CD4-positive, alpha-beta T cell treated with Interleukin-4 for 4 hours (primary cell): ENCODE data around the gene BOLA2B.
A peak's percentile ranks its signal among the peaks of the same experiment; 100 is the strongest.
"Not testable (repeated sequence)": the region's sequence is repeated elsewhere in the genome, so short reads cannot be mapped to it uniquely, and the experiment has no call there.

Experiments used
- DNase-seq: peaks from one replicate; pipeline ENCODE4 v3.0.0-alpha.2; 2020

BOLA2B gene

DNA sequence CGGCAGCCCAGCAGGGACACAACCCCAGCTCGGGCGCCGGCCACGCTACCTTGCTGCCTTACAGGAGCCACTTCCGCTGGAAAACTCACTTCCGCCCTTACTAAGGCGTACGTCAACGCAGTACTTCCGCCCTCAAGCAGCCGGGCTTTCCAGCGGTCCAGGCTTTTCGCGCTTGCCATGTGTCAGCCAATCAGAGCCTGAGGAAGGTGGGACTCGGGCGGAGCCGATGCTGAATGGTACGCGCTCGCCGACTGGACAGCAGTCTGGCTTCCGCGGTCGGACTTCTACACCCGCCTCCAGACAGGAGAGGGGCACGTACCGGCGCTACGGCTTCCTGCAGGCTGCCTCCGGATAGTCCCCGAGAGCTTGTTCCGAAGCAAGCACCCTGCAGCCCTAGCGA is at the start of gene BOLA2B, which contains the start of gene SLX1A:
TSS of gene BOLA2B (minus strand) at position 52 of the 400 bp plus-strand sequence. CDS start 71 bp downstream, outside the sequence.
TSS of gene SLX1A (plus strand) at position 261 of the 400 bp plus-strand sequence. CDS start 210 bp downstream, outside the sequence.
- DNase-seq = not testable (repeated sequence)

DNA sequence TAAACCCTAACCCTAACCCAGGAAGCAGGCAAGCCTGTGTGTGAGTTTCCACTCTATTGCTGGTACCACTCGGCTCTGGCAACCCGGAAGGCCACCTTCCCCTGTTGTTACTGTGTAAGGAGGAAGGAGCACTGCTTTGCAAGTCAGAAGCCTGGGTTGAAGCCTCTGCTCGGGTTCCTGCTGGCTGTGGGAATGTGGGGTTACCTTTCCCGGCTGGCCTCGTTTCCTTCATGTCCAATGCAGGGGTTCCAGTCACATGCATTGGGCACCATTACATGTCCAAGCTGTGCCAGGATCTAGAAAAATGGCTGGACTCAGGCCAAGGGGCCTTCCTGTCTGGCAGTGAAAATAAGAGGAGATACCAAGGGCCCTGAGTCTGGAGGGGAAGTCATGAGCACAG is 23.6 kb upstream of the BOLA2B start:
- not testable (repeated sequence) for DNase-seq

DNA sequence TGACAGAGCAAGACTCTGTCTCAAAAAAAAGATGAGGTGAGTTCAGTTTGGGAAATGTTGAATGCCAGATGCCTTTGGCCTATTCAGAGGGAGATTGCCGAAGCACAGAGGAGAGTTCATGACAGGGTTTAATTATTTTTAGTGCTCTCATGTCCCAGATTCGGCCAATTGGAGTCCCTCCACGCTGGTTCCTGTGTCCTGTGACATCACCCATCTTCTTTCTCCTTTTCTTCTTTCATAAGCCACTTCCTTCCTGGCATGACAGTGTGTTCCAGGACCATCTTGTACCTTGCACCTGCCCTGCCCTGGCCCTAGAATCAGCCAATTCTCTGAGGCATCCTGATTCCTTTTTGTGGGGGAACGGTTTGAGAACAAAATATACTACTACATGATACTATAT is 17.9 kb upstream of the BOLA2B start:
- not testable (repeated sequence) for DNase-seq

DNA sequence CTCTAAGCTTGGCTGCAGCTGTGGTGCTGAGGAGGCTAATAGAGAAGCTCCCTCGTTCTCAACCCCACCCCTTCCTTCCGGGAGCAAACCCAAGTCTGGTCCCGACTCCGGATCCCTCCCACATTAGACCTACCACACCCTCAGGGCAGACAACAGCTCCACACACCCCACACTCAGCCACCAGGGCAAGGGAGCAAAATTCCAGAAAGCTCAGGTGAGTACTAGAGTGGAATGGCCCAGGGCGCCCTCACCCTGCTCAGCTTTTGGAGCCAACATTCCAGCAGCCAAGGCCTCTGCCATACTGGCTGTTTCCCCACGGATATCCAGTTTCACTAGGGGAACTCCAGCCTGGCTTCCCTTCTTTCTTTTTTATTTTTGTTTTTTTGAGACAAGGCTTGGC is 15.6 kb upstream of the BOLA2B start:
- not testable (repeated sequence) for DNase-seq

DNA sequence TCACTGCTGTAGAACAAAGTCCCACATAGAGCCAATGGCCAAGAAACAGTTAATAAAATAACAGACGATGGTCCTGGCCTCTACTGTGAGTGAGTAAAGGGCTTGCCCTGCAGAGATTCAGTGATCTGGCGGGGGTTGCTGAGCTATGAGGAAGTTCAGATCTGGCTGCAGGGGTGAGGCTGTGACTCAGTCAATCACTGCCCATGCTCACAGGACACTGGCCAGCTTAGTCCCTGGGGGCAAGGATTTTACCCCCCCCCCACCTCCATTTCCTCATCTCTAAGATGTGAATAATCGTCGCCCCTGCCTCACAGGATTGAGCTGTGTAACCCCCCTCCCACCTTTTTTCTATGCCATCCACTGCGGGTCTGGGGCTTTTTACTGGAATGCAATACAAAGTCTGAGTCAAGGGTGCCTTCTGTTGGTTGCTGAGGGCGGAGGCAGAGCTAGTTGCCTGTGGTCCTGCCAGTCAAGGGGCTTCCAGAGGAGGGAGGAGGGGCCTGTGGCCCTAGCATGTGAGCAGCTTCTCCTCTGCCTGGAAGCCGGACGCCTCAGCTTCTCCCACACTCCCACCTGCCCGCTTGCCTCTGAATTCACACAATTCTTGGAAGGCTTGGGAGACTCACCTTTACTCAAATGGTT is 13.7 kb upstream of the BOLA2B start:
- not testable (repeated sequence) for DNase-seq

DNA sequence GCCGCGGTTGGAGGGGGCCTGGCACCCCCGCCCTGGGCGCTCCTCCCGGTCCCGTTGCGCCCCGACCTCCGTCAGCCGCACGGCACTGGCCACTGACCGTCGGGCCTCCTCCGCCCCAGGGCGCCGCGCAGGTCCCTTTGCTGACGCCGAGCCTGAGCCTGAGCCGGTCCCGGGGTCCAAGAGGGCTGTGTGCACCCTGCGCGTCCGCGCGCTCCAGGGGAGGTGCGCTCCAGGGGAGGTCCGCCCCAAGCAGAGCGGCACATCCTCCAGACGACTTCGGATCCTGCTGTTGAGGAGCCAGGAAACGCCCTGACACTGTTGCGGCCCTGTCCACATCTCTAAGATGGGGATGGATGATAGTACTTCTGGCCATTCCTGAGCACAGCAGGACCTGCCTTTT is 12.8 kb upstream of the BOLA2B start:
- DNase-seq = not testable (repeated sequence)

DNA sequence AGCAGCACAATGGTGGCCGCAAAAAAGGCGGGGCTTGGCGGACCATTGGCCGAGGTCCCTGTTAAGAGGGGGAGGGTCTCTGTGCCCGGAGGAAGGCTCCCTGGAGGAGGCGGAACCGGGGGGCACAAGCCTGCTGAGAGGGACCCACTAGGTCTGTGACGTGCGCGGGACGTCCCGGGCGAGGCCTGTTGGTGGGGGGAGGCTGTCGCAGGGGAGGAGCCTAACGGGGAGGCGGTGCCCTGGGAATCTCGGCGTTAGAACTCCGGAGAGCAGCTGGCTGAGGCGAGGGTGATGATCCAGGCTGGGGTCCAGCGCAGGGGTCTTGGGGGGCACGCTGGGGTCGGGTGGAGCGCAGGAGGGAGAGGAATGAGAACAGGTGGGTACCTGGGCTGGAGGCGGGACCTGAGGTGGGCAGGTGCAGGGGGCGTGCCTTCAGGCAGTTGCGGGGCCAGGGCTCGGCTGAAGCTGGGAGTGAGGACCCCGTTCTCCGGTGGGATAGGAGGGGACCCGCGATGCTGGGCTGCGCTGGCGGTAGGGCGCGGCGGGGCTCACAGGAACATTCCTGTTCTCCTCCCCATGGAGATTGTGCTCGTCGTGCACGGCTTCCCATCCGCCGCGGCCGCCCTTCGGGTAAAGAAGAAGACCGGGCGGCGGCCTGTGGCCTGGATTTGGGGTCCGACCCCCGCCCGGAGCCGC is 12.2 kb upstream of the BOLA2B start:
- not testable (repeated sequence) for DNase-seq

DNA sequence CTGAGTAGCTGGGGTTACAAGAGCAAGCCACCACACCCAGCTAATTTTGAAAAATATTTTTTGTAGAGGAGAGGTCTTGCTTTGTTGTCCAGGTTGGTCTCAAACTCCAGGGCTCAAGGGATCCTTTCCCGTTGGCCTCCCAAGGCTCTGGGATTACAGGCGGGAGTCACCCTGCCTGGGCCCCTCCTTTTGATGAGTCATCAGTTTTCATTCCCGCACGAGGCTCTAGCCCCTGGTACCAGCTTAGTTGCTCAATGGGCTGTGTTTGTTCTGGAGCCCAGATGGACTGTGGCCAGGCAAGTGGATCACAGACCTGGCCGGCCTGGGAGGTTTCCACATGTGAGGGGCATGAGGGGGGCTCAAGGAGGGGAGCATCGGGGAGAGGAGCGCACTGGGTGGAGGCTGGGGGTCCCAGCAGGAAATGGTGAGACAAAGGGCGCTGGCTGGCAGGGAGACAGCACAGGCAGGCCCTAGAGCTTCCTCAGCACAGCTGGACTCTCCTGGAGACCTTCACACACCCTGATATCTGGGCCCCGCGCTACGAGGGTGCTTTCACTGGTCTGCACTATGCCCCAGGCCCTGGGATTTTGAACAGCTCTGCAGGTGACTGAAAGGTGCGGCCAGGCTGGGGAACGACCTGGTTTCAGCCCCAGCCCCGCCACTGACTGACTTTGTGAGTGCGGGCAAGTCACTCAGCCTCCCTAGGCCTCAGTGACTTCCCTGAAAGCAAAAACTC is 6.3 kb upstream of the BOLA2B start:
- not testable (repeated sequence) for DNase-seq

DNA sequence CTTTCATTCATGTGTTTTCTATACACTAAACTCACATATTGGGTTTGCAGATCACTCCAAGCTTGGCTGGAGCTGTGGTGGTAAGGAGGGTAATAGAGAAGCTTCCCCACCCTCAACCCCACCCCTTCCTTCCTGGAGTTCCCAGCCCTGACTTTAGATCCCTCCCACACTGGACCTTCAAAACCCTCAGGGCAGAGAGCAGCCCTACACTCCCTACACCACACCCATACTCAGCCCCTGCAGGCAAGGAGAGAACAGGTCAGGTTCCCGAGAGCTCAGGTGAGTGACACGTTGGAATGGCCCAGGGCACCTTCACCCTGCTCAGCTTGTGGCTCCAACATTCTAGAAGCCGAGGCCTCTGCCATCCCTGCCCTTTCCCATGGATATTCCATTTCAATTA is 5.6 kb upstream of the BOLA2B start, which contains the start of gene SULT1A3:
TSS of gene SULT1A3 (plus strand) at position 207 of the 400 bp plus-strand sequence. CDS start 1,474 bp downstream, outside the sequence.
- DNase-seq = not testable (repeated sequence)

DNA sequence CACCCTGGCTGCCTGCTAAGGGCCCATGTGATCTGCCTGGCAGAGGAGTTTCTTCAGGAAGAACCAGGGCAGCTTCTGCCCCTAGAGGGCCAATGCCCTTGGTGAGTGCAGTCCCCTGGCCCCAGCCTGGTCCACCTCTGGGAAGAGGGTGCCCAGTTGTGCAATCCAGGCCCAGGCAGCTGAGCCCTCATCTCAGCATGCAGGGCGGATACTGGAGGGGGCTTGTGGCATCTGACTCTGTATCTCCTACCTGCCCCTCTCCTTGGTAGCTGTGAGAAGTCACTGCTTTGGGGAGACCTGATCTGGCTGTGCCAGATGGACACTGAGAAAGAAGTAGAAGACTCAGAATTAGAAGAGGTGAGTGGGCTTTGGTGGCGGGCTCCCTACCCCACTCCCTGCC is 3.5 kb upstream of the BOLA2B start:
- not testable (repeated sequence) for DNase-seq

DNA sequence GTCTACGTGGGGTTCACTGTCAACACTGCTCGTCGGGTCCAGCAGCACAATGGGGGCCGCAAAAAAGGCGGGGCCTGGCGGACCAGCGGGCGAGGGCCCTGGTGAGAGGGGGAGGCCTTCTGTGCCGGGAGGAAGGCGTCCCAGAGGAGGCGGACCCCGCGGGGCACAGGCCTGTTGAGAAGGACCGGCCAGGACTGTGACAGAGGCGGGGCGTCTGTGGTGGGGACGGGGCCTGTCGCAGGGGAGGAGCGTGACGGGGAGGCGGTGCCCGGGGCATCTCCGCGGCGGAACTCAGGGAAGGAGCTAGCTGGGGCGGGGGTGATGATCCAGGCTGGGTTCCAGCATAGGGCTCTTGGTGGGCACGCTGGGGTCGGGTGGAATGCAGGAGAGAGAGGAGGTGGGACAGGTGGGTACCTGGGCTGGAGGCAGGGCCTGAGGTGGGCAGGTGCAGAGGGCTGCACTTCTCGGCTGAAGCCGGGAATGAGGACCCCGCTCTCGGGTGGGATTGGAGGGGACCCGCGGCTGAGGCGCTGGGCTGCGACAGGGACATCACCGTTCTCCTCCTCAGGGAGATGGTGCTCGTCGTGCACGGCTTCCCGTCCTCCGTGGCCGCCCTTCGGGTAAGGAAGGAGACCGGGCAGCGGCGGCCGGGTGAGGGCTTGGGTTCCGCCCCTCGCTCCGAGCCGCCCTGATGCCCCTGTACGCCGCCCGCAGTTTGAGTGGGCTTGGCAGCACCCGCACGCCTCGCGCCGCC is 883 bp upstream of the BOLA2B start:
- not testable (repeated sequence) for DNase-seq

DNA sequence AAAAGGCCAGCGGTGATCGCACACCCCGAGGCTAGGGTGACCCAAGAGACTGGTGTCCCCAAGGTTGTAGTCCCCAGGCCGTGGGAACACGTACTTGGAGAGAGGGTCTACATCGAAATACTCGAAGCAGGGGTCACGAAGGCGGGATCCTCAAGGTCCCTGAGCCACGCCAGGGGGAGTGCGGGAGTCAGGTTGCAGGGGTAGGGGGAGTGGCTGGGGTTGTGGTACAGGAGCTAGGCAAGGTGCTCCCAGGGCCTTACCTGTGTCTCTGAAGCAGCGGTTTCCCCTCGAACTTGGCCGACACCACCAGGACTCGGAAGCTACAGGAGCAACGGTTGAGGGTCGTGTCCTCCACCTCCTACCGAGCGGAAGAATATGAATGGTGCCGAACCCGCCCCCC is 368 bp downstream of the BOLA2B start:
- DNase-seq = not testable (repeated sequence)

DNA sequence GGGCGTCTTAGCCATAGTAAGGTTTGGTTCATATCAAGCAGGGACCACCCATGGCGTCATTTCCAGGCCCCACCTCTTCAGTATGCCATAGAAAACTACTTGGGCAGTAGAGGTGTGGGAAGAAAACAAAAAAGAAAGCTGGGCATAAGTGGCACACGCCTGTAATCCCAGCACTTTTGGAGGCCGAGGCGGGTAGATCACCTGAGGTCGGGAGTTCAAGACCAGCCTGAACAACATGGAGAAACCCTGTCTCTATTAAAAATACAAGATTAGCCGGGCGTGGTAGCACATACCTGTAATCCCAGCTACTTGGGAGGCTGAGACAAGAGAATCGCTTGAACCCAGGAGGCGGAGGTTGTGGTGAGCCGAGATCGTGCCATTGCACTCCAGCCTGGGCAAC is 2.3 kb downstream of the BOLA2B start:
- DNase-seq = not testable (repeated sequence)

DNA sequence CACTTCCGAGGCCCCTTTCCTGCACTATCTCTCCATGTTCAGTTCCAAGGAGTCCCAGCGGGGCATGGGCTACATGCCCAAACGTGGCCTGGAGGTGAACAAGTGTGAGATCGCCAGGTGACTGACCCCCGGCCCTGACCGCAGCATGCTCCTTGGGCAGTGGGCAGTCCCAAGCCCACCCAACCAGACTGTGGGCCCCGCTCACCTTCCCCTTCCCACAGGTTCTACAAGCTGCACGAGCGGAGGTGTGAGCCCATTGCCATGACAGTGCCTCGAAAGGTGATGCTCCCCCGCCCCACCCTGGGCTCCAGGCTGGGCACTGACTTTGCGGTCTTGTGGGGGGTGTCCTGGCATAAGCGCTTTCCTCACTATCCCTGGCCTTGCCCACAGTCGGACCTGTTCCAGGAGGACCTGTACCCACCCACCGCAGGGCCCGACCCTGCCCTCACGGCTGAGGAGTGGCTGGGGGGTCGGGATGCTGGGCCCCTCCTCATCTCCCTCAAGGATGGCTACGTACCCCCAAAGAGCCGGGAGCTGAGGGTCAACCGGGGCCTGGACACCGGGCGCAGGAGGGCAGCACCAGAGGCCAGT is 5.4 kb downstream of the BOLA2B start:
- no peak for DNase-seq

DNA sequence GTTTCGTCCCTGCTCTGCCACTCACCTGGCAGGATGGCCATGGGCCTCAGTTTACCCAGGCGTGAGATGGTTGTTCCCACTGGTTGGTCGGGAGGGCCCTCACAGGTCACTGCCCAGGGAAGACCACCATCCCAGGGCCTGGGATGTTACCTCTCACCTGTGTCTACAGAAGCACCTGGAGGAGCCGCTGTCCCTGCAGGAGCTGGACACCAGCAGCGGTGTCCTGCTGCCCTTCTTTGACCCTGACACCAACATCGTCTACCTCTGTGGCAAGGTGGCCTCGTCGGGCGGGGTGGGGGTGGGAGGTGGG is 6.0 kb downstream of the BOLA2B start:
- no peak for DNase-seq

DNA sequence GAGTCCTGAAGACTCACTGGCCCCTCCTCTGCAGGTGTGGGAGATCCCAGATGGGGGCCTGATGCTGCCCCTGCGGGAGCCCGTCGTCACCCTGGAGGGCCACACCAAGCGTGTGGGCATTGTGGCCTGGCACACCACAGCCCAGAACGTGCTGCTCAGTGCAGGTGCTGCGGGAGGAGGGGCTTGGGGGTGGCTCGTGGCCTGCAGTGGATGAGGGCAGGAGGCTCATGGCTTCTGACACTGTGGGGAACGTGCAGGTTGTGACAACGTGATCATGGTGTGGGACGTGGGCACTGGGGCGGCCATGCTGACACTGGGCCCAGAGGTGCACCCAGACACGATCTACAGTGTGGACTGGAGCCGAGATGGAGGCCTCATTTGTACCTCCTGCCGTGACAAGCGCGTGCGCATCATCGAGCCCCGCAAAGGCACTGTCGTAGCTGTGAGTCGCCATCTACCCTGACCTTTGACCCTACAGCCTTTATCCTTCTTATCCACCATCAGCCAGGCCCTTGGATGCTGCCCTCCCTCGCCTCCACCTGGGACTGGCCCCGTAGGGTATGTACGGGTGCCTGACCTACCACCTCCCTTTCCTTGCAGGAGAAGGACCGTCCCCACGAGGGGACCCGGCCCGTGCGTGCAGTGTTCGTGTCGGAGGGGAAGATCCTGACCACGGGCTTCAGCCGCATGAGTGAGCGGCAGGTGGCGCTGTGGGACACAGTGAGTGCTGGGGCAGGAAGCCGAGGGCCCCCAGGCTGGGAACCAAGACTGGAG is 6.5 kb downstream of the BOLA2B start:
- DNase-seq = peak; percentile 81

DNA sequence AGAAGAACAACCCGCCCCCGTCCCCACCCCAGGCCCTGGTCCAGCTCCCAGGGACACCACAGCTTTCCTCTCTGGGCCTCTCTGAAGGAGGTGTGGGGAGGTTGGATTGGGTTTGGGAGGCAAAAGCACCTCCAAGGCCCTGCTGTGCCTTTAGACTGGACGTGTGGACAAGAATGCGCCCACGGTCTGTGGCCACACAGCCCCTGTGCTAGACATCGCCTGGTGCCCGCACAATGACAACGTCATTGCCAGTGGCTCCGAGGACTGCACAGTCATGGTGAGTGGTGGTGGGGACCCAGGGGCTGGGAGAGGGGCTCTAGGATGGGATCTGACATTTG is 7.1 kb downstream of the BOLA2B start:
- DNase-seq = no peak

DNA sequence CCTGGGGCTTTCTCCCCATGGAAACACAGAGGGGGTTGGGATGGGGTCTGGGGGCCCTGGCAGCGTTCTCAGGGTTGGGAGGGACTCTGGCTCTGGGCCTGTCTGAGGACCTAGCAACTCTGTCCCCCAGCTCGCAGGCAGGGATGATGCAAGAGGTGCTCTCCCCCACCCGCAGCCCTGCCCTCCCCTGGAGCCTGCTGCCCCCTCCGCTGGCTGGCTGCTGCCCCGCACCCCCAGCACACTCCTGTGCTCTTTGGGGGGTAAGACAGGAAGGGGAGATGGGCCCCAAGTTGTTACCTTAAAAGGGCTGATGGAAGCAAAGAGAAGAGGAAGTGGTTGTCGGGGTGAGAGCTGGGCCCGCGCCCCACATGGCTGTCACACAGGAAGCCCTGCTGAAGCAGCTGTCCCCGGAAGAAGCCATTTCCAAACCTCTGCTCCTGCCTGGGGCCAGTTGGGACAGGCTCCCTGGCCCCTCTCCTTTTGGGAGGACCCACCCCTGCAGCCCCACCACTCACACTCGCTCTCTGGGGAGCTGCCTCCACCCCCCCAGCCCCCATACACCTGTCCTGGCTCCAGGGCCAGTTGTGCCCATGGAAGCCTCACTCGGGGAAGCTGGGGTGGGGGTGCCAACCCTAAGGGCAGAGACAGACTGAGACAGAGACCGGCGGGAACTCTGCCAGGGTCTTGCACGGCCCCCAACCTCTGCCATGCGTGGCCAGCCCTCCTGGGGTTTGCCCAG is 7.6 kb downstream of the BOLA2B start:
- peak; percentile 92 for DNase-seq

DNA sequence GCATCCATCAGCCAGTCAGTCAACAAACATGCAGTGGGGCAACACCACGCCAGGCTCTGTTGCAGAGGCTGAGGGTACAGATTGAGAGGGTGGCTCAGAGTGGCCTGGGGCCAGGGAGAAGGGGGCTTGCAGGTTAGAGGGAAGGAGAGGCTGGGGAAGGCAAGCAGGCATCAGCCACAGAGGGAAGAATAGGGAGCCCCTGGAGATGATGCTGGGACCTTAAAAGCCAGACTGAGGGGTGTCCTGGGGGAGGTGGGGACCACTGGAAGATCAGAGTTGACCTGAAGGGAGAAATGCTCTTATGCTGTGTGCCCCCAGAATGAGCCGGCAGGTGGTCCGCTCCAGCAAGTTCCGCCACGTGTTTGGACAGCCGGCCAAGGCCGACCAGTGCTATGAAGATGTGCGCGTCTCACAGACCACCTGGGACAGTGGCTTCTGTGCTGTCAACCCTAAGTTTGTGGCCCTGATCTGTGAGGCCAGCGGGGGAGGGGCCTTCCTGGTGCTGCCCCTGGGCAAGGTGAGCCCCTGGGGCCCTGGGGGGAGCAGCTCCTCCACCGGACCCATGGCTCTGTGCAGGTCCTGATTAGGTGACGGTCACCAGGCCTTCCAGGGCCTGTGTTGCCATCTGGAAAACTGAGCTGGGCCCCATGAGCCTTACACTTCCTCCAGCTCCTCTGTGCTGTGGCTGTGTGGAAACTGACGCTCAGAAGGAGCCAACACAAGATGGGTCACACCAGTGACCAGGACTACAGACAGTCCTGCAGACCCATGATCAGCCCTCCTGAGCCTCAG is 8.4 kb downstream of the BOLA2B start:
- DNase-seq = peak; percentile 19
